ENCODE data around the gene RPS24. TPM values are rescaled to one million over a fixed set of nuclear protein-coding genes. Genes with fewer than 3 reads are reported as not detected.
"Not testable (repeated sequence)": the region's sequence is repeated elsewhere in the genome, so short reads cannot be mapped to it uniquely, and the experiment has no call there.

The RPS24 gene
- total RNA-seq, 1 donor from 2014 or later: 1,022 TPM

DNA sequence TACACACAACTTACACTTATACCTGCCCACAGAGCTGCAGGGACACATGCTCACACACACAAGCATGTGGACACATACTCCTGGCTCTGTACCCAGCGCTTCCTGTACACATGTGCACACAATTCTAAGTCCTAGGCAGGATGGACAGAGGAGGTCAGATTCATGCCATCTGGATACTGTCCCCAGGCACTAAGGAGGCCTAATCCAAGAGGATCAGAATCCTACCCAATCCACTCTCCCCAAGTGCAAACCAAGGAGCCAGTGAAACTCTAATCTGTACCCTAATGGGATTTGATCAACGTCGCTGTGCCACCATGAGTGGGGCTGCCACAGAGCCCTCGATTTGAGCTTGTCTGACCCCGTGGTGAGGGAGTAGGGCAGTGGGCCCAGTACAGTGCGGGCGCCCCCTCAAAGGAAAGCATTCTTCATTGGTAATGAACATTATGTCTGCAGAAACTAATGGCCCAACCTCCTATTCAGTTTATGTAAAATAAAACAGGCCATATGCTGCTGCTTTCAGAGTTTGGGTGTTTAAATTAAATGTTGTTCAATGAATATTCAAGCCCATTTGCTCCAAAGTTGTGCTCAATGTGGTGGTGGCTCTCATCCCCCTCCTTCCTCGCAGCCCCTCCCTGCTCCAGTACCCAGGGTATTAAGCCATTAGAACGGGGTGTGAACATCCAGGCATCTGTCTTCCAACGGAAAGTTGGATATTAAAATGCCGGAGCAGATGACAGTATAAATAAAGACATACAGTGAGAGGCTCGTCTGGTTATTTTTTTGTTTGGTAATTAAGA lies 26.4 kb downstream of the RPS24 start:
- peaks cover 6% of the 10 kb centered on the region for H3K27me3 Mint-ChIP-seq (ENCODE audit: unreplicated experiment)
- H3K9me3 Mint-ChIP-seq (ENCODE audit: unreplicated experiment): no peaks in the 10 kb centered on the region
- TF ChIP-seq CTCF (IDR thresholded peaks at IDR 0.05): no peak
- no peaks in the 10 kb centered on the region for H3K4me1 Mint-ChIP-seq (ENCODE audit: unreplicated experiment)
- peaks cover 3% of the 10 kb centered on the region for H3K36me3 Mint-ChIP-seq (ENCODE audit: unreplicated experiment)
- H3K27ac Mint-ChIP-seq (ENCODE audit: unreplicated experiment): no peak overlapping the region
- no peak for DNase-seq (ENCODE audit: extremely low spot score, unreplicated experiment)
- H3K4me3 Mint-ChIP-seq (ENCODE audit: unreplicated experiment): no peak overlapping the region

- TF ChIP-seq CTCF (IDR thresholded peaks at IDR 0.05): no peak
- H3K27ac Mint-ChIP-seq (ENCODE audit: unreplicated experiment): no peak overlapping the region
- DNase-seq (ENCODE audit: extremely low spot score, unreplicated experiment): no peak
- peaks cover 12% of the 10 kb centered on the region for H3K4me1 Mint-ChIP-seq (ENCODE audit: unreplicated experiment)
- H3K4me3 Mint-ChIP-seq (ENCODE audit: unreplicated experiment): no peak overlapping the region
- H3K27me3 Mint-ChIP-seq (ENCODE audit: unreplicated experiment): peaks cover 6% of the 10 kb centered on the region
- H3K9me3 Mint-ChIP-seq (ENCODE audit: unreplicated experiment): no peaks in the 10 kb centered on the region
- H3K36me3 Mint-ChIP-seq (ENCODE audit: unreplicated experiment): peaks cover 1% of the 10 kb centered on the region
Observed at GRCh38 chr10:78062296-78062695, 28.6 kb downstream of the RPS24 start.

DNA sequence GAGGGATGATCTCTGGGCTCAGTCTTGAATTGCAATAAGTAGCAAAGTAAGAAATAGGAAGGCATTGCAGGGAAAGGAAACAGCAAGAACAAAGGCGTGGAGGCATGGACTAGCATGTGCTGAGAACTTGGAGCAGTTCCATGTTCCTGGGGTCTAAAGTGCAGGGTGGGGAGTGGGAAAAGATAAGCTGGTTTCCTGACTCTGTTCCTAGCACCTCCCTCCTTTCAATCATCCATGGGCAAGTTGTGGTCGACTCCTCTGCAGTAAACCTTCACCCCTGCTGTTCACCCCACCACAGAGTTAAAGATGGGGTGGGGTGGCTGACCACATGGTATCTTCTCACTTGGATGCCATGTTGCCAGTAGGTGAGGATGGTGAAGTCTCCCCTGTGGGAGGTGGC lies 29.6 kb downstream of the RPS24 start:
- Mint-ChIP-seq H3K4me1 (ENCODE audit: unreplicated experiment) (peaks cover 12% of the 10 kb centered on the region), H3K9me3 (ENCODE audit: unreplicated experiment) (no peaks in the 10 kb centered on the region), H3K36me3 (ENCODE audit: unreplicated experiment) (no peaks in the 10 kb centered on the region), H3K4me3 (ENCODE audit: unreplicated experiment) (no peak overlapping the region), H3K27me3 (ENCODE audit: unreplicated experiment) (peaks cover 6% of the 10 kb centered on the region), H3K27ac (ENCODE audit: unreplicated experiment) (no peak overlapping the region)
- TF ChIP-seq CTCF (IDR thresholded peaks at IDR 0.05): no peak
- DNase-seq (ENCODE audit: extremely low spot score, unreplicated experiment): no peak

DNA sequence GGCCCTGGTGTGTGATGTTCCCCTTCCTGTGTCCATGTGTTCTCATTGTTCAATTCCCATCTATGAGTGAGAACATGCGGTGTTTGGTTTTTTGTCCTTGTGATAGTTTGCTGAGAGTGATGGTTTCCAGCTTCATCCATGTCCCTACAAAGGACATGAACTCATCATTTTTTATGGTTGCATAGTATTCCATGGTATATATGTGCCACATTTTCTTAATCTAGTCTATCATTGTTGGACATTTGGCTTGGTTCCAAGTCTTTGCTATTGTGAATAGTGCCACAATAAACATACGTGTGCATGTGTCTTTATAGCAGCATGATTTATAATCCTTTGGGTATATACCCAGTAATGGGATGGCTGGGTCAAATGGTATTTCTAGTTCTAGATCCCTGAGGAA lies 31.3 kb downstream of the RPS24 start:
- H3K9me3 Mint-ChIP-seq (ENCODE audit: unreplicated experiment); H3K4me3 Mint-ChIP-seq (ENCODE audit: unreplicated experiment); H3K27ac Mint-ChIP-seq (ENCODE audit: unreplicated experiment); H3K36me3 Mint-ChIP-seq (ENCODE audit: unreplicated experiment); DNase-seq (ENCODE audit: extremely low spot score, unreplicated experiment); H3K27me3 Mint-ChIP-seq (ENCODE audit: unreplicated experiment): not testable (repeated sequence)
- peaks cover 12% of the 10 kb centered on the region for H3K4me1 Mint-ChIP-seq (ENCODE audit: unreplicated experiment)

DNA sequence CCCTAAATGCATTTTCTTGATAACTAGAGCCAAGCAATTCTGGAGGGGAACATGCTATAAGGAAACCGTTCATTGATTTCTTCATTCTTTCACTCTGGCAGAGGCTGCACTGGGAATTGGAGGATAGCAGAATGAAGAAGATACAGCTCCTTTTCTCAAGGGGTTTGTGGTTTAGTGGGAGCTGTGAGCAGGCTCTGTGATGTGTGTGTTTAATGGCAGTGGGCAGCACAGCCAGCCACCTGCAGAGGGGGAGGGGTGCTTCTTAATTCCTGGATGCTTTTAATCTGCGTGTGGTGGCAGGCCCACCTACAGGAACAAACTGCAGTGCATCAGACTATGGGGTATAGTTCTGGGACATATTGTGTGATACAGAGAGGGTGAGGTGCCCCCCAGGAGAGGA lies 31.9 kb downstream of the RPS24 start:
- Mint-ChIP-seq H3K4me3 (ENCODE audit: unreplicated experiment) (no peak overlapping the region), H3K36me3 (ENCODE audit: unreplicated experiment) (no peaks in the 10 kb centered on the region), H3K4me1 (ENCODE audit: unreplicated experiment) (peaks cover 12% of the 10 kb centered on the region), H3K9me3 (ENCODE audit: unreplicated experiment) (no peaks in the 10 kb centered on the region), H3K27me3 (ENCODE audit: unreplicated experiment) (peaks cover 6% of the 10 kb centered on the region), H3K27ac (ENCODE audit: unreplicated experiment) (no peak overlapping the region)
- no peak for DNase-seq (ENCODE audit: extremely low spot score, unreplicated experiment)
- no peak for TF ChIP-seq CTCF (IDR thresholded peaks at IDR 0.05)
